ENCODE measurements around the gene MYNN. TPM values are rescaled to one million over a fixed set of nuclear protein-coding genes. Genes with fewer than 3 reads are reported as not detected.

The MYNN gene
- total and polyA plus RNA-seq, 2 of the 13 experiments (the other 11 are each of a cell fraction or from before 2014, with no cell fraction given): 10.4 to 17.6 TPM

DNA sequence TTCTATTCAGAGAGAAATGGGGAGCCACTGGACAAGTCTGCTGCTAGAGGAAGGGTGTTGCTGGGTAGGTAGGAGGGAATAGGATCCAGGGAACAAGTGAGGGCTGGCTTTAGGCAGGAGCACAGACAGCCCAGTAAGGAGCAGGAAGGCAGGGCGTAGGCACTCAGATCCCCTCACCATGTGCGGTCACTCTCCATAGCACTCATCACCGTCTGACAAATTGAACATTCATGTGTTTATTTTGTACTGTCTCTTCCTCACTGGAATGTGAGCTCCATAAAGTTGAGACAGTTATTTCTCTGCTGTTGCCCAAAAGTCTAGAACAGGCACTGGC, 63.7 kb downstream of the MYNN start (continued):
- TF ChIP-seq CHCHD3 (CRISPR knock-in tag; IDR thresholded peaks at IDR 0.05): no peak
- TF ChIP-seq ZNF446 (CRISPR knock-in tag; IDR thresholded peaks at IDR 0.05): no peak
- no peak for TF ChIP-seq ZSCAN21 (CRISPR knock-in tag; IDR thresholded peaks at IDR 0.05; ENCODE audit: borderline replicate concordance)
- TF ChIP-seq, protein P1, sequence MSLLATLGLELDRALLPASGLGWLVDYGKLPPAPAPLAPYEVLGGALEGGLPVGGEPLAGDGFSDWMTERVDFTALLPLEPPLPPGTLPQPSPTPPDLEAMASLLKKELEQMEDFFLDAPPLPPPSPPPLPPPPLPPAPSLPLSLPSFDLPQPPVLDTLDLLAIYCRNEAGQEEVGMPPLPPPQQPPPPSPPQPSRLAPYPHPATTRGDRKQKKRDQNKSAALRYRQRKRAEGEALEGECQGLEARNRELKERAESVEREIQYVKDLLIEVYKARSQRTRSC (CRISPR knock-in tag; IDR thresholded peaks at IDR 0.05; ENCODE audit: low read depth): no peak
- no peak for TF ChIP-seq BCL6 (CRISPR knock-in tag; IDR thresholded peaks at IDR 0.05)

DNA sequence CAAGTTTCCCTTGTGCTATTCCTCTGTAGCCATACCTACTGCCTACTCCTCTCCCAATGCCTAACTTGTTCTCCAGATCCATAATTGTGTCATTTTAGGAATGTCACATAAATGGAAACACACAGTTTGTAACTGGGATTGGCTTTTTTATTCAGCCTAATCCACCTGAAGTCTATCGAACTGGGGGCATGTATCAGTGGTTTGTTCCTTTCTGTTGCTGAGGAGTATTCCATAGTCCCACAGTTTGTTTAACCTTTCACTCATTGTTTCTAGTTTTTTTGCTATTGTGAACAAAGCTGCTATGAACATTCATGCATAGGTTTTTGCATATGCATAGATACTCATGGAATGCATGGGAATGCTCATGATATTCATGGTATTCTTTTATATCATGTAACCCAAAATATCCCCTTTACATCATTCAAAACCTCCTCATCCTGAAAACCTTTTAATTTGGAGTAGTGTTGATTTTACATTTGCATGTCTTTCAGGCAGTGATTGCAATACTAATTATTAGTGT, 65.4 kb downstream of the MYNN start:
- in situ Hi-C loops (cut with HindIII; ENCODE audit: extremely low pct_ligation_motif_present, low pct_unique_long_range_greater_than_20kb): no loop called here
- BruUV-seq (replicated peaks): no TSS peak
- no peak for FAIRE-seq

More for the DNA sequence above, 65.4 kb downstream of the MYNN start:
- TF ChIP-seq ZC3H4 (CRISPR knock-in tag; IDR thresholded peaks at IDR 0.05; ENCODE audit: borderline replicate concordance): no peak
- TF ChIP-seq, protein P2, sequence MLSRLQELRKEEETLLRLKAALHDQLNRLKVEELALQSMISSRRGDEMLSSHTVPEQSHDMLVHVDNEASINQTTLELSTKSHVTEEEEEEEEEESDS (CRISPR knock-in tag; IDR thresholded peaks at IDR 0.05; ENCODE audit: borderline replicate concordance): no peak
- TF ChIP-seq, protein P3, sequence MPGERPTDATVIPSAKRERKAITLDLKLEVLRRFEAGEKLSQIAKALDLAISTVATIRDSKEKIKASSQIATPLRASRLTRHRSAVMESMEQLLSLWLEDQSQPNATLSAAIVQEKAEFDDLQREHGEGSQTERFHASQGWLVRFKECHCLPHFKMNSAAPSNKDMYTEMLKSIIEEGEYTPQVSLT (CRISPR knock-in tag; IDR thresholded peaks at IDR 0.05; ENCODE audit: borderline replicate concordance, low read depth): no peak
- no peak for TF ChIP-seq ZNF772 (CRISPR knock-in tag; IDR thresholded peaks at IDR 0.05)
- TF ChIP-seq ZSCAN12 (CRISPR knock-in tag; IDR thresholded peaks at IDR 0.05): no peak
- TF ChIP-seq TCF7 (IDR thresholded peaks at IDR 0.05; ENCODE audit: low read depth): no peak
- no peak for TF ChIP-seq ZNF33A (CRISPR knock-in tag; IDR thresholded peaks at IDR 0.05; ENCODE audit: borderline replicate concordance)
- no peak for TF ChIP-seq FOSL1 (CRISPR knock-in tag; IDR thresholded peaks at IDR 0.05; ENCODE audit: borderline replicate concordance)
- TF ChIP-seq, protein P4, sequence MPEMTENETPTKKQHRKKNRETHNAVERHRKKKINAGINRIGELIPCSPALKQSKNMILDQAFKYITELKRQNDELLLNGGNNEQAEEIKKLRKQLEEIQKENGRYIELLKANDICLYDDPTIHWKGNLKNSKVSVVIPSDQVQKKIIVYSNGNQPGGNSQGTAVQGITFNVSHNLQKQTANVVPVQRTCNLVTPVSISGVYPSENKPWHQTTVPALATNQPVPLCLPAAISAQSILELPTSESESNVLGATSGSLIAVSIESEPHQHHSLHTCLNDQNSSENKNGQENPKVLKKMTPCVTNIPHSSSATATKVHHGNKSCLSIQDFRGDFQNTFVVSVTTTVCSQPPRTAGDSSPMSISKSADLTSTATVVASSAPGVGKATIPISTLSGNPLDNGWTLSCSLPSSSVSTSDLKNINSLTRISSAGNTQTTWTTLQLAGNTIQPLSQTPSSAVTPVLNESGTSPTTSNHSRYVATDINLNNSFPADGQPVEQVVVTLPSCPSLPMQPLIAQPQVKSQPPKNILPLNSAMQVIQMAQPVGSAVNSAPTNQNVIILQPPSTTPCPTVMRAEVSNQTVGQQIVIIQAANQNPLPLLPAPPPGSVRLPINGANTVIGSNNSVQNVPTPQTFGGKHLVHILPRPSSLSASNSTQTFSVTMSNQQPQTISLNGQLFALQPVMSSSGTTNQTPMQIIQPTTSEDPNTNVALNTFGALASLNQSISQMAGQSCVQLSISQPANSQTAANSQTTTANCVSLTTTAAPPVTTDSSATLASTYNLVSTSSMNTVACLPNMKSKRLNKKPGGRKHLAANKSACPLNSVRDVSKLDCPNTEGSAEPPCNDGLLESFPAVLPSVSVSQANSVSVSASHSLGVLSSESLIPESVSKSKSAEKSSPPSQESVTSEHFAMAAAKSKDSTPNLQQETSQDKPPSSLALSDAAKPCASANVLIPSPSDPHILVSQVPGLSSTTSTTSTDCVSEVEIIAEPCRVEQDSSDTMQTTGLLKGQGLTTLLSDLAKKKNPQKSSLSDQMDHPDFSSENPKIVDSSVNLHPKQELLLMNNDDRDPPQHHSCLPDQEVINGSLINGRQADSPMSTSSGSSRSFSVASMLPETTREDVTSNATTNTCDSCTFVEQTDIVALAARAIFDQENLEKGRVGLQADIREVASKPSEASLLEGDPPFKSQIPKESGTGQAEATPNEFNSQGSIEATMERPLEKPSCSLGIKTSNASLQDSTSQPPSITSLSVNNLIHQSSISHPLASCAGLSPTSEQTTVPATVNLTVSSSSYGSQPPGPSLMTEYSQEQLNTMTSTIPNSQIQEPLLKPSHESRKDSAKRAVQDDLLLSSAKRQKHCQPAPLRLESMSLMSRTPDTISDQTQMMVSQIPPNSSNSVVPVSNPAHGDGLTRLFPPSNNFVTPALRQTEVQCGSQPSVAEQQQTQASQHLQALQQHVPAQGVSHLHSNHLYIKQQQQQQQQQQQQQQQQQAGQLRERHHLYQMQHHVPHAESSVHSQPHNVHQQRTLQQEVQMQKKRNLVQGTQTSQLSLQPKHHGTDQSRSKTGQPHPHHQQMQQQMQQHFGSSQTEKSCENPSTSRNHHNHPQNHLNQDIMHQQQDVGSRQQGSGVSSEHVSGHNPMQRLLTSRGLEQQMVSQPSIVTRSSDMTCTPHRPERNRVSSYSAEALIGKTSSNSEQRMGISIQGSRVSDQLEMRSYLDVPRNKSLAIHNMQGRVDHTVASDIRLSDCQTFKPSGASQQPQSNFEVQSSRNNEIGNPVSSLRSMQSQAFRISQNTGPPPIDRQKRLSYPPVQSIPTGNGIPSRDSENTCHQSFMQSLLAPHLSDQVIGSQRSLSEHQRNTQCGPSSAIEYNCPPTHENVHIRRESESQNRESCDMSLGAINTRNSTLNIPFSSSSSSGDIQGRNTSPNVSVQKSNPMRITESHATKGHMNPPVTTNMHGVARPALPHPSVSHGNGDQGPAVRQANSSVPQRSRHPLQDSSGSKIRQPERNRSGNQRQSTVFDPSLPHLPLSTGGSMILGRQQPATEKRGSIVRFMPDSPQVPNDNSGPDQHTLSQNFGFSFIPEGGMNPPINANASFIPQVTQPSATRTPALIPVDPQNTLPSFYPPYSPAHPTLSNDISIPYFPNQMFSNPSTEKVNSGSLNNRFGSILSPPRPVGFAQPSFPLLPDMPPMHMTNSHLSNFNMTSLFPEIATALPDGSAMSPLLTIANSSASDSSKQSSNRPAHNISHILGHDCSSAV (CRISPR knock-in tag; IDR thresholded peaks at IDR 0.05; ENCODE audit: borderline replicate concordance): no peak
- TF ChIP-seq SNAPC2 (CRISPR knock-in tag; IDR thresholded peaks at IDR 0.05): no peak
- no peak for TF ChIP-seq IKZF1 (IDR thresholded peaks at IDR 0.05)
- intact Hi-C loops (cut with micrococcal nuclease; ENCODE audit: unreplicated experiment): no loop called here
- CTCF ChIA-PET (ENCODE audit: low intra/inter-chr PET ratio, low total read pairs): no interaction called here
- Histone ChIP-seq H3K4me3 (replicated peaks in 1 of 3; ENCODE audit: insufficient read depth in 1 of 3, low read depth in 2 of 3, low read length in 3 of 3) (no peak overlapping the region), H3K4me1 (ENCODE audit: insufficient read depth, low read length) (no peaks in the 10 kb centered on the region), H3K4me2 (ENCODE audit: low read depth, low read length) (no peak overlapping the region), H3K9ac (ENCODE audit: insufficient read depth, low read depth, low read length) (no peak overlapping the region), H3K27ac (ENCODE audit: extremely low read length, insufficient read depth, low read length) (no peak overlapping the region), H3K9me3 (ENCODE audit: low read length) (no peaks in the 10 kb centered on the region), H4K20me1 (ENCODE audit: insufficient read depth, low read length) (no peaks in the 10 kb centered on the region), H2AFZ (ENCODE audit: low read length) (no peak overlapping the region), H3K27me3 (ENCODE audit: control insufficient read depth in 1 of 2, insufficient read depth in 2 of 2, low read length in 2 of 2) (no peaks in the 10 kb centered on the region), H3K36me3 (replicated peaks in 1 of 2; ENCODE audit: control insufficient read depth in 1 of 2, insufficient read depth in 2 of 2, low read length in 2 of 2) (no peaks in the 10 kb centered on the region), H3K79me2 (ENCODE audit: insufficient read depth, low read length) (no peaks in the 10 kb centered on the region)
- 0% methylated on average over 1 of the region's 1 CpG for WGBS (ENCODE audit: low lambda C conversion rate)
- DNase-seq (ENCODE audit: low spot score) (no peak), ATAC-seq (no peak)
- POLR2A ChIA-PET: no interaction called here
